HepG2 (cell line): Measurements from ENCODE around the gene GALNT11. TPM values are rescaled to one million over a fixed set of nuclear protein-coding genes. Genes with fewer than 3 reads are reported as not detected.
A peak's percentile ranks its signal among the peaks of the same experiment; 100 is the strongest.

Experiments
- ATM ChIP-seq: fragments of 450-650 bp; IDR thresholded peaks from 2 replicates; pipeline ENCODE4 v1.7.1; 2017; ENCODE audit warnings: mild to moderate bottlenecking, borderline replicate concordance
- ATRX ChIP-seq: sonication (generic); formaldehyde crosslinking; IDR thresholded peaks from 2 replicates; pipeline ENCODE4 v1.4.0; 2020; ENCODE audit warnings: missing genetic modification reagents, borderline replicate concordance
- GLI4 ChIP-seq: sonication (generic); formaldehyde crosslinking; IDR thresholded peaks from 2 replicates; pipeline ENCODE4 v1.5.1; 2020; ENCODE audit warnings: missing genetic modification reagents, mild to moderate bottlenecking, moderate library complexity, borderline replicate concordance
- KLF9 ChIP-seq: IDR thresholded peaks from 2 replicates; pipeline ENCODE4 v1.6.1; 2016; ENCODE audit warnings: low read depth
- KMT2B ChIP-seq: IDR thresholded peaks from 2 replicates; pipeline ENCODE4 v1.6.1; 2016; ENCODE audit warnings: missing genetic modification reagents, missing compliant biosample characterization
- NFYC ChIP-seq: IDR thresholded peaks from 2 replicates; pipeline ENCODE4 v1.6.1; 2016; ENCODE audit warnings: missing genetic modification reagents, missing compliant biosample characterization
- SOX13 ChIP-seq, 3 experiments: fragments of 450-650 bp in 1 of 3; sonication (generic) in 1 of 3; formaldehyde crosslinking in 1 of 3; IDR thresholded peaks in 2 of 3; conservative IDR thresholded peaks in 1 of 3; 2 replicates each; pipeline versions ENCODE4 v1.5.0 to v1.6.1; 2016 to 2020; ENCODE audit warnings: antibody characterized with exemption in 1 of 3, mild to moderate bottlenecking in 1 of 3, missing compliant biosample characterization in 1 of 3, missing genetic modification reagents in 1 of 3, moderate library complexity in 1 of 3
- SUZ12 ChIP-seq: fragments of 150-350 bp; IDR thresholded peaks from 2 replicates; pipeline ENCODE4 v1.6.1; 2014; ENCODE audit warnings: low read depth, low read length
- U2AF2 ChIP-seq: fragments of 200-400 bp; formaldehyde crosslinking; IDR thresholded peaks from 2 replicates; pipeline ENCODE4 v1.6.1; 2017; ENCODE audit warnings: low read depth, mild to moderate bottlenecking, low read length
- ZFP41 ChIP-seq: sonication (generic); formaldehyde crosslinking; IDR thresholded peaks from 2 replicates; pipeline ENCODE4 v1.4.0; 2020; ENCODE audit warnings: mild to moderate bottlenecking, missing genetic modification reagents, borderline replicate concordance
- ZKSCAN8 ChIP-seq: IDR thresholded peaks from 2 replicates; pipeline ENCODE4 v1.6.1; 2016; ENCODE audit warnings: borderline replicate concordance, missing genetic modification reagents, missing compliant biosample characterization
- ZNF3 ChIP-seq: IDR thresholded peaks from 2 replicates; pipeline ENCODE4 v1.7.0; 2017; ENCODE audit warnings: inconsistent platforms
- polyA plus RNA-seq, 8 experiments: library from polyadenylated mRNA; depleted of rRNA in 3 of 8; stranded (reverse) in 7 of 8; unstranded in 1 of 8; fragments of >200 nt; fragmentation: Illumina TruSeq in 4 of 8; extraction: Trizol in 4 of 8; gene quantifications; 2 replicates each; pipeline versions ENCODE4 v1.2.1 to v1.2.3, GENCODE V29; 2011 to 2016; ENCODE audit warnings: low read depth in 4 of 8, missing spikeins in 1 of 8, mixed read lengths in 1 of 8; ENCODE audit not compliant: insufficient read depth in 1 of 8
- total RNA-seq, 5 experiments: library from RNA; depleted of rRNA; stranded (reverse); fragments of >200 nt; fragmentation: Illumina TruSeq; extraction: Trizol; gene quantifications; 2 replicates each; pipeline ENCODE4 v1.2.3, GENCODE V29; 2016; ENCODE audit warnings: low read depth in 1 of 5
- TF ChIP-seq, protein P1 (sequence below): sonication (generic); formaldehyde crosslinking; IDR thresholded peaks from 2 replicates; pipeline ENCODE4 v1.5.1; 2020; ENCODE audit warnings: missing genetic modification reagents, mild to moderate bottlenecking, borderline replicate concordance
- TF ChIP-seq, protein P2 (sequence below), 2 experiments: IDR thresholded peaks; 2 replicates each; pipeline ENCODE4 v1.6.1; 2011 to 2012; ENCODE audit warnings: low read length in 2 of 2, borderline replicate concordance in 1 of 2, low read depth in 1 of 2, mild to moderate bottlenecking in 1 of 2, moderate library complexity in 1 of 2
- TF ChIP-seq, protein P3 (sequence below): fragments of 450-650 bp; IDR thresholded peaks from 2 replicates; pipeline ENCODE4 v1.6.1; 2017
- TF ChIP-seq, protein P4 (sequence below): sonication (generic); formaldehyde crosslinking; IDR thresholded peaks from 2 replicates; pipeline ENCODE4 v1.8.1; 2023; ENCODE audit warnings: mild to moderate bottlenecking, missing genetic modification reagents
- TF ChIP-seq, protein P5 (sequence below): sonication (generic); formaldehyde crosslinking; conservative IDR thresholded peaks from 2 replicates; pipeline ENCODE4 v1.4.0; 2020; ENCODE audit warnings: missing genetic modification reagents

GALNT11 gene
- total and polyA plus RNA-seq, 2 of the 13 experiments (the other 11 are each of a cell fraction or from before 2014, with no cell fraction given), result 9.3 to 16.3 TPM

DNA sequence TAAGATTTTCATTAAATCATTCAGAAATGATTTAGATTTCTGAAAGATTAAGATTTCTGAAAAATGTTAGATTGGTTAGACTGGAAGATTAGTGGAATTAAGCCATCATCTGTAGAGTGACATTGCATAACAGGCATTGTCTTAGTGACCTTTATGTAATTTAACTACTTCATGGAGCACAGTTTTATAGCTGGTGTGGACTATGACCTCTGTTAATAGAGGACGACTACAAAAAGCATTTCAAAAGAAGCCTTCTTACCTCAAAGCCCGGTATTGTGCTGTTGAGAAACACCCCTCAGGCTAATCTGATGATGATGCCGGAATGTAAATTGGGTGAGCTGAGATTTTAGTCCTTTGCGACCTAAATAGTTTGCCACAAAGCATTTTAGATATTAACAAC, 55.6 kb downstream of the GALNT11 start (continued):
- TF ChIP-seq ATRX, result no peak
- TF ChIP-seq, protein P1, sequence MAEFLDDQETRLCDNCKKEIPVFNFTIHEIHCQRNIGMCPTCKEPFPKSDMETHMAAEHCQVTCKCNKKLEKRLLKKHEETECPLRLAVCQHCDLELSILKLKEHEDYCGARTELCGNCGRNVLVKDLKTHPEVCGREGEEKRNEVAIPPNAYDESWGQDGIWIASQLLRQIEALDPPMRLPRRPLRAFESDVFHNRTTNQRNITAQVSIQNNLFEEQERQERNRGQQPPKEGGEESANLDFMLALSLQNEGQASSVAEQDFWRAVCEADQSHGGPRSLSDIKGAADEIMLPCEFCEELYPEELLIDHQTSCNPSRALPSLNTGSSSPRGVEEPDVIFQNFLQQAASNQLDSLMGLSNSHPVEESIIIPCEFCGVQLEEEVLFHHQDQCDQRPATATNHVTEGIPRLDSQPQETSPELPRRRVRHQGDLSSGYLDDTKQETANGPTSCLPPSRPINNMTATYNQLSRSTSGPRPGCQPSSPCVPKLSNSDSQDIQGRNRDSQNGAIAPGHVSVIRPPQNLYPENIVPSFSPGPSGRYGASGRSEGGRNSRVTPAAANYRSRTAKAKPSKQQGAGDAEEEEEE (CRISPR knock-in tag), result no peak
- TF ChIP-seq, protein P2, sequence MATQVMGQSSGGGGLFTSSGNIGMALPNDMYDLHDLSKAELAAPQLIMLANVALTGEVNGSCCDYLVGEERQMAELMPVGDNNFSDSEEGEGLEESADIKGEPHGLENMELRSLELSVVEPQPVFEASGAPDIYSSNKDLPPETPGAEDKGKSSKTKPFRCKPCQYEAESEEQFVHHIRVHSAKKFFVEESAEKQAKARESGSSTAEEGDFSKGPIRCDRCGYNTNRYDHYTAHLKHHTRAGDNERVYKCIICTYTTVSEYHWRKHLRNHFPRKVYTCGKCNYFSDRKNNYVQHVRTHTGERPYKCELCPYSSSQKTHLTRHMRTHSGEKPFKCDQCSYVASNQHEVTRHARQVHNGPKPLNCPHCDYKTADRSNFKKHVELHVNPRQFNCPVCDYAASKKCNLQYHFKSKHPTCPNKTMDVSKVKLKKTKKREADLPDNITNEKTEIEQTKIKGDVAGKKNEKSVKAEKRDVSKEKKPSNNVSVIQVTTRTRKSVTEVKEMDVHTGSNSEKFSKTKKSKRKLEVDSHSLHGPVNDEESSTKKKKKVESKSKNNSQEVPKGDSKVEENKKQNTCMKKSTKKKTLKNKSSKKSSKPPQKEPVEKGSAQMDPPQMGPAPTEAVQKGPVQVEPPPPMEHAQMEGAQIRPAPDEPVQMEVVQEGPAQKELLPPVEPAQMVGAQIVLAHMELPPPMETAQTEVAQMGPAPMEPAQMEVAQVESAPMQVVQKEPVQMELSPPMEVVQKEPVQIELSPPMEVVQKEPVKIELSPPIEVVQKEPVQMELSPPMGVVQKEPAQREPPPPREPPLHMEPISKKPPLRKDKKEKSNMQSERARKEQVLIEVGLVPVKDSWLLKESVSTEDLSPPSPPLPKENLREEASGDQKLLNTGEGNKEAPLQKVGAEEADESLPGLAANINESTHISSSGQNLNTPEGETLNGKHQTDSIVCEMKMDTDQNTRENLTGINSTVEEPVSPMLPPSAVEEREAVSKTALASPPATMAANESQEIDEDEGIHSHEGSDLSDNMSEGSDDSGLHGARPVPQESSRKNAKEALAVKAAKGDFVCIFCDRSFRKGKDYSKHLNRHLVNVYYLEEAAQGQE (IDR thresholded peaks at IDR 0.05; ENCODE audit: borderline replicate concordance in 1 of 2, low read depth in 1 of 2, low read length in 2 of 2), result no peak
- TF ChIP-seq, protein P3, sequence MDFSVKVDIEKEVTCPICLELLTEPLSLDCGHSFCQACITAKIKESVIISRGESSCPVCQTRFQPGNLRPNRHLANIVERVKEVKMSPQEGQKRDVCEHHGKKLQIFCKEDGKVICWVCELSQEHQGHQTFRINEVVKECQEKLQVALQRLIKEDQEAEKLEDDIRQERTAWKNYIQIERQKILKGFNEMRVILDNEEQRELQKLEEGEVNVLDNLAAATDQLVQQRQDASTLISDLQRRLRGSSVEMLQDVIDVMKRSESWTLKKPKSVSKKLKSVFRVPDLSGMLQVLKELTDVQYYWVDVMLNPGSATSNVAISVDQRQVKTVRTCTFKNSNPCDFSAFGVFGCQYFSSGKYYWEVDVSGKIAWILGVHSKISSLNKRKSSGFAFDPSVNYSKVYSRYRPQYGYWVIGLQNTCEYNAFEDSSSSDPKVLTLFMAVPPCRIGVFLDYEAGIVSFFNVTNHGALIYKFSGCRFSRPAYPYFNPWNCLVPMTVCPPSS, result no peak
- TF ChIP-seq ZNF3 (CRISPR knock-in tag), result no peak
- no peak for TF ChIP-seq GLI4 (CRISPR knock-in tag)
- TF ChIP-seq SUZ12, result no peak
- TF ChIP-seq U2AF2, result no peak
- TF ChIP-seq, protein P4, sequence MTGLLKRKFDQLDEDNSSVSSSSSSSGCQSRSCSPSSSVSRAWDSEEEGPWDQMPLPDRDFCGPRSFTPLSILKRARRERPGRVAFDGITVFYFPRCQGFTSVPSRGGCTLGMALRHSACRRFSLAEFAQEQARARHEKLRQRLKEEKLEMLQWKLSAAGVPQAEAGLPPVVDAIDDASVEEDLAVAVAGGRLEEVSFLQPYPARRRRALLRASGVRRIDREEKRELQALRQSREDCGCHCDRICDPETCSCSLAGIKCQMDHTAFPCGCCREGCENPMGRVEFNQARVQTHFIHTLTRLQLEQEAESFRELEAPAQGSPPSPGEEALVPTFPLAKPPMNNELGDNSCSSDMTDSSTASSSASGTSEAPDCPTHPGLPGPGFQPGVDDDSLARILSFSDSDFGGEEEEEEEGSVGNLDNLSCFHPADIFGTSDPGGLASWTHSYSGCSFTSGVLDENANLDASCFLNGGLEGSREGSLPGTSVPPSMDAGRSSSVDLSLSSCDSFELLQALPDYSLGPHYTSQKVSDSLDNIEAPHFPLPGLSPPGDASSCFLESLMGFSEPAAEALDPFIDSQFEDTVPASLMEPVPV (CRISPR knock-in tag), result no peak
- TF ChIP-seq KLF9 (CRISPR knock-in tag), result no peak
- peak; percentile 76 for TF ChIP-seq SOX13 (IDR thresholded peaks at IDR 0.05)
- peak in 1 of 2 experiments; percentile 99; a peak in 2 of 4 replicates for TF ChIP-seq SOX13 (CRISPR knock-in tag; conservative IDR thresholded peaks at IDR 0.05 in 1 of 2, IDR thresholded peaks at IDR 0.05 in 1 of 2)
- no peak for TF ChIP-seq KMT2B (CRISPR knock-in tag)
- no peak for TF ChIP-seq ZFP41 (CRISPR knock-in tag)
- TF ChIP-seq, protein P5, sequence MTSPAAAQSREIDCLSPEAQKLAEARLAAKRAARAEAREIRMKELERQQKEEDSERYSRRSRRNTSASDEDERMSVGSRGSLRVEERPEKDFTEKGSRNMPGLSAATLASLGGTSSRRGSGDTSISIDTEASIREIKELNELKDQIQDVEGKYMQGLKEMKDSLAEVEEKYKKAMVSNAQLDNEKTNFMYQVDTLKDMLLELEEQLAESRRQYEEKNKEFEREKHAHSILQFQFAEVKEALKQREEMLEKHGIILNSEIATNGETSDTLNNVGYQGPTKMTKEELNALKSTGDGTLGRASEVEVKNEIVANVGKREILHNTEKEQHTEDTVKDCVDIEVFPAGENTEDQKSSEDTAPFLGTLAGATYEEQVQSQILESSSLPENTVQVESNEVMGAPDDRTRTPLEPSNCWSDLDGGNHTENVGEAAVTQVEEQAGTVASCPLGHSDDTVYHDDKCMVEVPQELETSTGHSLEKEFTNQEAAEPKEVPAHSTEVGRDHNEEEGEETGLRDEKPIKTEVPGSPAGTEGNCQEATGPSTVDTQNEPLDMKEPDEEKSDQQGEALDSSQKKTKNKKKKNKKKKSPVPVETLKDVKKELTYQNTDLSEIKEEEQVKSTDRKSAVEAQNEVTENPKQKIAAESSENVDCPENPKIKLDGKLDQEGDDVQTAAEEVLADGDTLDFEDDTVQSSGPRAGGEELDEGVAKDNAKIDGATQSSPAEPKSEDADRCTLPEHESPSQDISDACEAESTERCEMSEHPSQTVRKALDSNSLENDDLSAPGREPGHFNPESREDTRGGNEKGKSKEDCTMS (CRISPR knock-in tag), result no peak
- TF ChIP-seq ZKSCAN8, result no peak
- TF ChIP-seq ATM, result no peak; the same call in 1 of the 2 replicates
- no peak for TF ChIP-seq NFYC (CRISPR knock-in tag)
